Medulla oblongata (tissue), 1 donor: Measurements from ENCODE around the gene ITGA3.

Source experiments
- DNase-seq: peaks from one replicate; pipeline ENCODE4 v3.0.0-alpha.2; 2015; ENCODE audit errors: extremely low spot score

ITGA3 gene

GRCh38 chr17:50094753-50095619 is 39.1 kb downstream of the ITGA3 start, which contains the start of gene PDK2:
PDK2 (plus strand) TSS chr17:50095351; CDS start chr17:50095436, 85 bp downstream.
- peak; percentile 98 for DNase-seq

- DNase-seq: peak; percentile 32
These were observed 39.7 kb downstream of the ITGA3 start for GRCh38 chr17:50095626-50096037.

DNA sequence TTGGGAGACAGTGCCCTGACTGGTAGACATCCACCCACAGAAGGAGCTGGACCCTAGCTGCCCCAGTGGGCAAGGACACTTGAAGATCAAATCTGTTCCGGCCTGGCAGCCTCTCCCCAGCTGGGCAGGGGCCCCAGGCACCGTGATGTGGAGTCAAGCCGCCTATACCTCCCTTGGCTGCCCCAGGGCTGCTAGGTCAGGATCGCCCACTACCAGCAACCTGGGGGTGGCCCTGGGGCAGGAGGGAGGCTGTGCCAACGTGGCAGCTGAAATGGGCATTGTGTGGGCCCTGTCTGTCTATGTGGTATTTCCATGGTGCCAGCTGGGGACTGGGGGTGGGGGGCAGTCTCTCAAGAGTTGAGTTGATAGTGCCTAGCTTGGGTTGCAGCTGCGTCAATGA is 40.2 kb downstream of the ITGA3 start:
- DNase-seq: peak; percentile 16

GRCh38 chr17:50096758-50097157 is 40.8 kb downstream of the ITGA3 start:
- DNase-seq: no peak

- DNase-seq: no peak
These were observed 41.5 kb downstream of the ITGA3 start for GRCh38 chr17:50097455-50097854.

DNA sequence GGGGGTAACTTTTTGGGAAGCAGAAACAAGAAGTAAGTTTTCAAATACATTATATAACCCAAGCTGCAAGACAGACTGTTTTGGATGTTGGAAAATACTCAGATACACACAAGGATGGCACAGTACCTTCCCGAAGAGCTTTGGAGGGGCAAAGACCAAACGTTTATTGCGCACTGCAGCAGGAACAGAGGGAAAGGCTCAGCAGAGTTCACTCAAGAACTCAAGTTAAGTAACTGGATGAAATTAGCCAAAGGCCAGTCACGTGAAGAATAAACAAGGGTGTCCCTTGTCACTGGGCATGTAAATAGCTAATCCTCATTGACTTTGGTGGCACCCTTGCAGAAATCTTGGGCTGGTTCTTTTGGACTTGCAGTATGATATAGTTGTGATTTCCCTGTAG is 42.0 kb downstream of the ITGA3 start:
- no peak for DNase-seq

- no peak for DNase-seq
These were observed 42.7 kb downstream of the ITGA3 start for GRCh38 chr17:50098583-50098982.

DNA sequence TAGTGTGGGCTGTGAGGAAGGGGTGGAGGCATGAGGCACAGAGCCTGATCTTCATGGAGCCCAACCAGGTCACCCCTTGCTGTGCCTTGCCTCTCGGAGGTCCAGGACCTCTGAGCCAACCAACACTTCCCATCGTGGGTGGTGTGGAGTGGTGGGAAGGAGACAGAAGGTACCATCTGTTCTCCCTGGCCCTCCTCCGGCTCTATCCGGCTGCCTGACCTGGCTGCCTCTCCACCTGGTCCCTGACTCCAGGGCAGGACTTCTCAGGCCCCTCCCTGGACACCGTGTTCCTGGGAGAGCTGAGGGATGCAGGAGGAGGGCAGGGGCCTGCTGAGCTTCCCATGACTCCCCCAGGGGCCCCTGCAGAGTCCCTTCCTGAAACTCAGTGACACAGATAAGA is 43.1 kb downstream of the ITGA3 start:
- DNase-seq: no peak

- DNase-seq: no peak
These were observed 44.6 kb downstream of the ITGA3 start for GRCh38 chr17:50100480-50100883.

DNA sequence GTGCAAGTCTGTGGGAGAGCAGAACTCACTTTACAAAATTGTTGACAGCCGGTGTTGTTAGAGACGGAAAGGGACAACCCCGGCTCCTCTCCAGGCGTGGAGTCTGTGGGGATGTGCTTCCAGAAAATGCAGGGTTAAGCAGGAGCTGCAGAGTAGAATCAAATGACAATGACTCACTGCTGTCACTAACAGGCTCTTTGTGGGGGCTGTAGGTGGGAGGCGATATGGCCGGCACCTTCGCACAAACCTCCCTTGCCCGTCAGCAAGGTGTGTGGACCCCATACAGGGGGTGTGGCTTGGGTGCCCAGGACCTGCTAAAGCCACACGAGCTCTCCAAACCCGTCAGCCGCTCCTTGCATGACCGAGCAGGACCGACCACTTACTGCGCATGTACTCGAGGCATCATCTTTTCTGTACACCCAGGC is 45.0 kb downstream of the ITGA3 start:
- DNase-seq: no peak

DNA sequence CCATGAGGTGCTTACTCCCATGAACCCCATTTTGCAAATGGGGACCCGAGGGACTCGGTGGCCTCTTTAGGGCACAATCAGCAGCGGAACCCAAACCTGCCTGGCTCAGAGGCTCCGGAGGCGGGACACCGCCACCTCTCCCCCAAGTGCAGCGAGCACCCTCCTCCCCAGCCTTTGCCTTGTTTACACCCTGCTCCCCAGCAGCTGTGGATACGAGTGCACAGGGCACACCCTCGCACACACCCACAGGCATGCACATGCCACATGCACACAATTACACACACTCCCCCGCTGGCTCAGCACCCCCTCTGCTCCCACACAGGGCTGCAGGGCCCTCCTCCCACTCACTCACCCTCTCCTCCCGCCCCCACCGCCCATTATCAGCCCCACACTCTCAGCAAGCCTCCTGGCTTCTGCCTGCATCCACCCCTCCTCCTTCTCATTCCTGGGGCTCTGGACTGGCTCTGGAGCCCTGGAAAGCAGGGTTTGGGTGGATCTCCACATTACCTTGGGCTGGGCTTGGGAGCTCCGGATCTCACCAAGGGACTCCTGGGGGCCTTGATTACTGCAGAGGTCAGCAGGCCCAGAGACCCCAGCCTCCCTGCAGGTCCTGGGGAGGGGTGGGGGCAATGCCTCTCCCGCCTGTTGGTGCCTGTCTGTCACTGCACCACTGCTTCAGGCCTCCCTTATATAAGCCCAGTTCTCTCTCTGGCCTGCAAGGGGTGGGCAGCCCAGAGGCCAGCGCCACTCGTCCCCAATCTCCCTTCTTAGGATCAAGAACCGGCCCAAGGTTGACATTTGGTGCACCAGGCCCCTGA is 45.6 kb downstream of the ITGA3 start:
- peak; percentile 13 for DNase-seq

DNA sequence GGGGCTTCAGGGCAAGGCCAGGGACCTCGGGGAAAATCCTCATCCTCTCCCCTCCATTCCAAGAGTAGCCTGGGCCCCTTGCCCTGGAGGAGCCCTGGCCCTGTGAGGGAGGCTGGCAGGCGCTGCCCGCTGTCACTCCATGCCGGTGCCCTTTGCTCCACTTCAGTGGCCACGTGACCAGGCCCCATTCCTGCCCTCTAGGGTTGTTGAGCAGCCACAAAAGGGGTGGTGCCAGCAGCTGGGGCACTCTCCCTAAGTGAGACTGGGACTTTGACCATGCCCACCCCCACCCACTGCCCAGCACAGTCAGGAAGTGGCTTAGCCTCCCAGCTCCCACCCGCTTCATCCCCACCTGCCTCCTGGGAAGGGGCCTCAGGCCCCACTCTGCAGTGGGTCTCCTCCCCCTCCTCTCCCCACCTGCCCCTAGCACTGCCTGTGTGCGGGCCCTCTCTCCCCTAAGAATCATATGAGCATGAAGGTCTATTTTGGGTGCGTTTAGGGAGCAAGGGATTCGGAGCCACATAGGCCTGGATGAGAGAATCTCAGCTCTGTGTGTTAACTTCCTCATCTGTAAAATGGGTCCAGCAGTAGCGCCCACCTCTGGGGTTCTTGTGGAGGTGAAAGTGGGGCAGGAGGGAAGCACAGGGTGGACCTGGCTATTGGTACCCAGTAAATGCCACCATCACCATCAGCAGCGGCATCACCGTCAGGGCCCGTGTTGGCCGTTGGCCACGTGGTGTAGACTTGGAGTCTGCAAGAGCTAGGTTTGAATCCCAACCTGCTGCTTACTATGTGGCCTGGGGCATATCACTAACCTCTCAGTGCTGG is 46.5 kb downstream of the ITGA3 start:
- DNase-seq: peak; percentile 75

DNA sequence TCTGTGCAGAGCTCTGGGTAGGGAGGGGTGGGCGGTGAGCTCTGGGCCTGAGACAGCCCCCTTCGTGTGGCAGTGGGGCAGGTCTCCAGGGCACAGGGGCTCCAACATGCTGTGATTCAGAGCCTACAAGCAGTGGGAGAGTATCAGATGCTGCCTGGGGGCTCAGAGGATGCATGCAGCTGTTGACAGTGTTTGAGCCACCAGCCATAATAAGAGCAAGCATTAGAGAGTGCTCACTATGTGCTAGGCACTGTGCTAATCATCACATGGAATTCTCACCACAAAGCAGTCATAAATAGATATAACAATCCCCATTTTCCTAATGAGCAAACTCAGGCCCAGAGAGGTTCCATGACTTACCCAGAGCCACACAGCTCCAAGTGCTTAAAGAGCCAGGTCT is 47.3 kb downstream of the ITGA3 start:
- no peak for DNase-seq

GRCh38 chr17:50103941-50104340 is 48.0 kb downstream of the ITGA3 start:
- DNase-seq: no peak

GRCh38 chr17:50105811-50106210 is 49.9 kb downstream of the ITGA3 start:
- DNase-seq: no peak

- no peak for DNase-seq
These were observed 50.7 kb downstream of the ITGA3 start for GRCh38 chr17:50106393-50107131.

- DNase-seq: no peak
These were observed 52.0 kb downstream of the ITGA3 start for GRCh38 chr17:50107790-50108414.

DNA sequence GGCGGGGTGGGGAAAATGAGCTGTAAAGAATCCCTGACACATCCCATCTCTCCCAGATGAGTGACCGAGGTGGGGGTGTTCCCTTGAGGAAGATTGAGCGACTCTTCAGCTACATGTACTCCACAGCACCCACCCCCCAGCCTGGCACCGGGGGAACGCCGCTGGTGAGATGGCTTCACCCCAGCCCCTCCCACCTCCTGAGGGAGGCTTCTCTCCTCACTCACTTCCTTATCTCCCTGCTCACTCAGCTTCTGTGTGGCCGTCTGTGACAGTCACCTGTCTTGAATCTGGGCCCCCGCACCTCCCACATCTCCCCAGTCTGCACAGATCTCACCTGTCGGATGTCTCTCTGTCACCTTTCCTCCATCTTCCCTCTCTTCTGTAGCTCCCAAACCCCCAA is 52.6 kb downstream of the ITGA3 start:
- no peak for DNase-seq

- no peak for DNase-seq
These were observed 53.3 kb downstream of the ITGA3 start for GRCh38 chr17:50109207-50109606.

DNA sequence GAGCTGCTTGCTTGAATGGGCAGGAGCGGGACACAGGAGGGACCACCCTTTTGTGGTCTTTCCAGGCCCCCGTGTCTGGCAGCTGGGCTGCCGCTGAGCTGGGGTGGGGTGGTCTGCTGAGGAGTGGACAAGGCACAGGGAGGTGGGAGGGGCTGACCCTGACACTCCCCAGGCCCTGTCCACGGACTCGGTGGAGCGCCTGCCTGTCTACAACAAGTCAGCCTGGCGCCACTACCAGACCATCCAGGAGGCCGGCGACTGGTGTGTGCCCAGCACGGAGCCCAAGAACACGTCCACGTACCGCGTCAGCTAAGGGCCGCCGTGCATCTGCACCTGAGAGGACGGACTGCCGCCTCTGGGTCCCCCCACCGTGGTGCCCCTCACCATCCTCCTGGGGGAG is 53.9 kb downstream of the ITGA3 start:
- no peak for DNase-seq
